Endodermal cell (in vitro differentiated cells): ENCODE results near the gene CYP1A1. TPM values are rescaled to one million over a fixed set of nuclear protein-coding genes. Genes with fewer than 3 reads are reported as not detected.
"Not testable (repeated sequence)": the region's sequence is repeated elsewhere in the genome, so short reads cannot be mapped to it uniquely, and the experiment has no call there.

Source experiments
- DNase-seq: peaks from one replicate; pipeline ENCODE4 v3.0.0-alpha.2; 2017
- H3K27ac ChIP-seq: 2 replicates; pipeline ENCODE4 v1.5.1; 2013; ENCODE audit warnings: mild to moderate bottlenecking, low read depth, low read length, moderate library complexity
- H3K27me3 ChIP-seq: 2 replicates; pipeline ENCODE4 v1.6.1; 2013; ENCODE audit warnings: mild to moderate bottlenecking, low read length, moderate library complexity; ENCODE audit not compliant: insufficient read depth, control insufficient read depth, poor library complexity, severe bottlenecking
- H3K36me3 ChIP-seq: 2 replicates; pipeline ENCODE4 v1.7.0; 2013; ENCODE audit warnings: mild to moderate bottlenecking, low read length, moderate library complexity; ENCODE audit not compliant: control insufficient read depth, insufficient read depth
- H3K4me1 ChIP-seq: one replicate; pipeline ENCODE4 v1.7.0; 2013; ENCODE audit warnings: low read length; ENCODE audit not compliant: control insufficient read depth, insufficient read depth
- H3K4me3 ChIP-seq: 2 replicates; pipeline ENCODE4 v1.5.1; 2013; ENCODE audit warnings: mild to moderate bottlenecking, low read length, moderate library complexity
- H3K9ac ChIP-seq: 2 replicates; pipeline ENCODE4 v1.6.1; 2013; ENCODE audit warnings: mild to moderate bottlenecking, low read length, moderate library complexity; ENCODE audit not compliant: poor library complexity, severe bottlenecking; ENCODE audit errors: extremely low read depth
- H3K9me3 ChIP-seq: 2 replicates; pipeline ENCODE4 v1.6.1; 2013; ENCODE audit warnings: mild to moderate bottlenecking, low read length, moderate library complexity; ENCODE audit not compliant: control insufficient read depth
- H3K27ac Mint-ChIP-seq: 2 replicates; pipeline ENCODE4 v1.8.0; 2020; ENCODE audit warnings: mixed read lengths
- H3K27me3 Mint-ChIP-seq: 2 replicates; pipeline ENCODE4 v1.8.0; 2021; ENCODE audit warnings: mild to moderate bottlenecking, mixed read lengths; ENCODE audit not compliant: insufficient read depth
- H3K36me3 Mint-ChIP-seq: 2 replicates; pipeline ENCODE4 v1.8.0; 2020; ENCODE audit warnings: low read depth, mixed read lengths
- H3K4me1 Mint-ChIP-seq: 2 replicates; pipeline ENCODE4 v1.8.0; 2020; ENCODE audit warnings: mixed read lengths
- H3K4me3 Mint-ChIP-seq: 2 replicates; pipeline ENCODE4 v1.8.0; 2020; ENCODE audit warnings: mild to moderate bottlenecking, moderate library complexity, mixed read lengths
- H3K9me3 Mint-ChIP-seq: 2 replicates; pipeline ENCODE4 v1.8.0; 2020; ENCODE audit warnings: mild to moderate bottlenecking, mixed read lengths
- CTCF ChIP-seq: fragments of 200-600 bp; sonication (generic); conservative IDR thresholded peaks from 2 replicates; pipeline ENCODE4 v1.5.0; 2021; ENCODE audit warnings: antibody characterized with exemption, mild to moderate bottlenecking
- WGBS, 2 experiments: methylation state at CpG; one replicate each; pipeline versions ENCODE4 v1.1.5 to v1.1.7; 2013; ENCODE audit warnings: missing lambda C conversion rate in 2 of 2, mixed read lengths in 1 of 2; ENCODE audit not compliant: insufficient coverage in 1 of 2, insufficient read length in 1 of 2; 5-methylcytosine and 5-hydroxymethylcytosine counted together
- total RNA-seq, 2 donors: library from RNA; stranded (reverse); fragmentation: NEBNext Ultra II Directional in 1 of 2; extraction: Animal tissue kit (Norgen Biotek cat#: 25700) in 1 of 2; gene quantifications; 2 replicates in 1 of 2; 3 replicates in 1 of 2; pipeline ENCODE4 v1.2.1, GENCODE V29; 2021

Gene CYP1A1
- total RNA-seq, 2 donors from 2014 or later, result not detected

- H3K36me3 Mint-ChIP-seq, result no peaks in the 10 kb centered on the region
- H3K4me1 ChIP-seq, result no peaks in the 10 kb centered on the region
- no peaks in the 10 kb centered on the region for H3K9me3 ChIP-seq
- no peak for DNase-seq
- WGBS, 2 experiments, result 92 to 94% methylated on average over 3 of the region's 3 CpGs
- H3K27ac Mint-ChIP-seq, result no peak overlapping the region
- H3K27me3 Mint-ChIP-seq, result peaks cover 57% of the 10 kb centered on the region
- H3K36me3 ChIP-seq, result no peaks in the 10 kb centered on the region
- H3K4me3 ChIP-seq, result no peak overlapping the region
- peaks cover 4% of the 10 kb centered on the region for H3K9me3 Mint-ChIP-seq
- no peak for TF ChIP-seq CTCF
- H3K4me3 Mint-ChIP-seq, result no peak overlapping the region
- no peak overlapping the region for H3K27ac ChIP-seq
- H3K27me3 ChIP-seq, result peaks cover 20% of the 10 kb centered on the region
- H3K9ac ChIP-seq, result no peak overlapping the region
- H3K4me1 Mint-ChIP-seq, result no peaks in the 10 kb centered on the region
Measured at GRCh38 chr15:74733269-74733668, 7.9 kb upstream of the CYP1A1 start.

- no peak overlapping the region for H3K9ac ChIP-seq
- peaks cover 22% of the 10 kb centered on the region for H3K27me3 ChIP-seq
- Mint-ChIP-seq H3K36me3 (no peaks in the 10 kb centered on the region), H3K4me1 (no peaks in the 10 kb centered on the region), H3K27ac (no peak overlapping the region), H3K9me3 (peaks cover 7% of the 10 kb centered on the region), H3K27me3 (peaks cover 60% of the 10 kb centered on the region), H3K4me3 (no peak overlapping the region)
- WGBS, 2 experiments, result 83 to 94% methylated on average over 1 to 5 of the region's 5 CpGs
- H3K4me1 ChIP-seq, result no peaks in the 10 kb centered on the region
- TF ChIP-seq CTCF, result no peak
- H3K27ac ChIP-seq, result no peak overlapping the region
- H3K36me3 ChIP-seq, result no peaks in the 10 kb centered on the region
- no peak for DNase-seq
- H3K9me3 ChIP-seq, result no peaks in the 10 kb centered on the region
- no peak overlapping the region for H3K4me3 ChIP-seq
Measured at GRCh38 chr15:74732846-74733245, 7.5 kb upstream of the CYP1A1 start.

GRCh38 chr15:74730619-74731316 is 5.4 kb upstream of the CYP1A1 start:
- Histone ChIP-seq H3K9ac (no peak overlapping the region), H3K36me3 (no peaks in the 10 kb centered on the region), H3K27ac (no peak overlapping the region), H3K4me3 (no peak overlapping the region), H3K9me3 (no peaks in the 10 kb centered on the region), H3K4me1 (no peaks in the 10 kb centered on the region), H3K27me3 (peaks cover 38% of the 10 kb centered on the region)
- DNase-seq, result no peak
- H3K36me3 Mint-ChIP-seq, result no peaks in the 10 kb centered on the region
- TF ChIP-seq CTCF, result no peak
- H3K4me1 Mint-ChIP-seq, result no peaks in the 10 kb centered on the region
- no peak overlapping the region for H3K4me3 Mint-ChIP-seq
- peaks cover 69% of the 10 kb centered on the region for H3K27me3 Mint-ChIP-seq
- no peak overlapping the region for H3K27ac Mint-ChIP-seq
- H3K9me3 Mint-ChIP-seq, result peaks cover 16% of the 10 kb centered on the region
- WGBS, 2 experiments, result 87 to 90% methylated on average over 6 to 7 of the region's 7 CpGs

GRCh38 chr15:74729372-74729771 is 4.0 kb upstream of the CYP1A1 start:
- not testable (repeated sequence) for H3K4me1 Mint-ChIP-seq, DNase-seq, H3K27ac Mint-ChIP-seq, H3K4me3 Mint-ChIP-seq, H3K9ac ChIP-seq, H3K9me3 ChIP-seq, H3K36me3 Mint-ChIP-seq, H3K4me3 ChIP-seq, H3K36me3 ChIP-seq, H3K27ac ChIP-seq, H3K4me1 ChIP-seq
- Mint-ChIP-seq H3K9me3 (peaks cover 16% of the 10 kb centered on the region), H3K27me3 (peaks cover 72% of the 10 kb centered on the region)
- 87% methylated on average over 5 of the region's 6 CpGs; no CpG with 5 or more reads in 1 of the 2 experiments for WGBS, 2 experiments
- H3K27me3 ChIP-seq, result peaks cover 48% of the 10 kb centered on the region

- H3K27me3 ChIP-seq, result peaks cover 50% of the 10 kb centered on the region
- H3K36me3 ChIP-seq, H3K4me1 ChIP-seq, H3K4me1 Mint-ChIP-seq, H3K4me3 ChIP-seq, H3K27ac ChIP-seq, H3K27ac Mint-ChIP-seq, H3K9ac ChIP-seq, DNase-seq, H3K4me3 Mint-ChIP-seq, H3K36me3 Mint-ChIP-seq, H3K9me3 ChIP-seq: not testable (repeated sequence)
- H3K9me3 Mint-ChIP-seq, result peaks cover 16% of the 10 kb centered on the region
- H3K27me3 Mint-ChIP-seq, result peaks cover 72% of the 10 kb centered on the region
- WGBS, 2 experiments, result 93% methylated on average over 20 of the region's 30 CpGs; no CpG with 5 or more reads in 1 of the 2 experiments
Measured at GRCh38 chr15:74728699-74729098, 3.4 kb upstream of the CYP1A1 start.
